ENCODE results near the gene ZNF532.

DNA sequence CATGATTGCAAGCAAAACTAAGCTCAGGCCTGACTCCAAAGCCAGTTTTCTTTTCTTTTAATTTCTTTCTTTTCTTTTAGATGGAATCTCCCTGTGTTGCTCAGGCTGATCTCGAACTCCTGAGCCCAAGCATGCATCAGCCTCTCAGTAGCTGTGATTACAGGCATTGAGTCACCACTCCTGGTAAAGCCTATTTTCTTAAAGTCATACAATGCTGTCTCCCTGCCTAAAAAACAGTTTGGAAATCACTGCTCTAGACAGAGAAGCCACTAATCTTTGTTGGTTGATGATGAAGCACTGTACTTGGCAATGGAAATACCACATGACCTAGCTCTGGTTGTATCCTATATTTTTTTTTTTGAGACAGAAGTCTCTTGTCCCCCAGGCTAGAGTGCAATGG lies 33.1 kb upstream of the ZNF532 start:
- TF ChIP-seq CTCF (conservative IDR thresholded peaks at IDR 0.05) (no peak), EZH2 (IDR thresholded peaks at IDR 0.05; ENCODE audit: low read depth) (no peak)
